ENCODE results near the gene ZNF407. TPM values are rescaled to one million over a fixed set of nuclear protein-coding genes. Genes with fewer than 3 reads are reported as not detected.

The ZNF407 gene
- total RNA-seq, 1 experiment from 2014 or later: 15.9 TPM

DNA sequence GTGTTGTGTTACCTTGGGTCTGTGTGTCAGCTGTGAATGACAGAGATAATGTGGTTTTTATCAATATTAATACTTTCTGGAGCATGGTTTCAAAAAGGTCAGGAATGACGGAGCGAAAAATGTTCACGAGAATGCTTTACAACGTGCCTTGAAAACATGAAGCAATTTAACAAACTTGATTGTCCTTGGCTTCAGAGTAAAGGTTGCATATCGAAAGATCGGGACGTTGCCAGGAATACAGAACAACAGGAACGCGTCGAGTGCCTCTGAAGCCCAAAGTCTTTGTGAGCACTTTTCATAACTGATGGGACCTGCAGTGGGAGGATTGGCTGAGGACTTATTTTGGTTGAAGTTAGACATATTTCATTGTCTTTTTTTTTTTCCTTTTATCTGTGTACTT is 206.1 kb downstream of the ZNF407 start:
- H3K4me3 ChIP-seq (ENCODE audit: low read depth, low read length, poor library complexity, severe bottlenecking): no peak overlapping the region

GRCh38 chr18:74804677-74805076 is 207.0 kb downstream of the ZNF407 start:
- H3K9me3 ChIP-seq (ENCODE audit: low read depth, low read length, poor library complexity, severe bottlenecking): no peaks in the 10 kb centered on the region
- BruUV-seq (replicated peaks): no TSS peak
- POLR2A ChIA-PET (ENCODE audit: low non-redundant PET): no interaction called here
- H3K27me3 ChIP-seq (replicated peaks; ENCODE audit: insufficient read depth, low read depth, low read length, poor library complexity): no peaks in the 10 kb centered on the region
- no peaks in the 10 kb centered on the region for H3K36me3 ChIP-seq (ENCODE audit: insufficient read depth, low read length, poor library complexity, severe bottlenecking)
- CTCF ChIA-PET: no interaction called here
- H3K27ac ChIP-seq (ENCODE audit: low read depth, low read length, poor library complexity, severe bottlenecking): no peak overlapping the region
- intact Hi-C loops (cut with micrococcal nuclease; ENCODE audit: unreplicated experiment): no loop called here
- H3K4me1 ChIP-seq (ENCODE audit: insufficient read depth, low read length, poor library complexity, severe bottlenecking): no peaks in the 10 kb centered on the region
- TF ChIP-seq, protein P1, sequence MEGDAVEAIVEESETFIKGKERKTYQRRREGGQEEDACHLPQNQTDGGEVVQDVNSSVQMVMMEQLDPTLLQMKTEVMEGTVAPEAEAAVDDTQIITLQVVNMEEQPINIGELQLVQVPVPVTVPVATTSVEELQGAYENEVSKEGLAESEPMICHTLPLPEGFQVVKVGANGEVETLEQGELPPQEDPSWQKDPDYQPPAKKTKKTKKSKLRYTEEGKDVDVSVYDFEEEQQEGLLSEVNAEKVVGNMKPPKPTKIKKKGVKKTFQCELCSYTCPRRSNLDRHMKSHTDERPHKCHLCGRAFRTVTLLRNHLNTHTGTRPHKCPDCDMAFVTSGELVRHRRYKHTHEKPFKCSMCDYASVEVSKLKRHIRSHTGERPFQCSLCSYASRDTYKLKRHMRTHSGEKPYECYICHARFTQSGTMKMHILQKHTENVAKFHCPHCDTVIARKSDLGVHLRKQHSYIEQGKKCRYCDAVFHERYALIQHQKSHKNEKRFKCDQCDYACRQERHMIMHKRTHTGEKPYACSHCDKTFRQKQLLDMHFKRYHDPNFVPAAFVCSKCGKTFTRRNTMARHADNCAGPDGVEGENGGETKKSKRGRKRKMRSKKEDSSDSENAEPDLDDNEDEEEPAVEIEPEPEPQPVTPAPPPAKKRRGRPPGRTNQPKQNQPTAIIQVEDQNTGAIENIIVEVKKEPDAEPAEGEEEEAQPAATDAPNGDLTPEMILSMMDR (conservative IDR thresholded peaks at IDR 0.05; ENCODE audit: low read depth, low read length): no peak
- no peak for TF ChIP-seq EZH2 (IDR thresholded peaks at IDR 0.05; ENCODE audit: borderline replicate concordance, low read depth, low read length, poor library complexity, severe bottlenecking)
- DNase-seq (ENCODE audit: low spot score): no peak
- no peak overlapping the region for H3K4me3 ChIP-seq (ENCODE audit: low read depth, low read length, poor library complexity, severe bottlenecking)

More for the DNA sequence above, 206.1 kb downstream of the ZNF407 start:
- ChIA-PET POLR2A (ENCODE audit: low non-redundant PET) (no interaction called here), CTCF (no interaction called here)
- Histone ChIP-seq H3K27ac (ENCODE audit: low read depth, low read length, poor library complexity, severe bottlenecking) (no peak overlapping the region), H3K36me3 (ENCODE audit: insufficient read depth, low read length, poor library complexity, severe bottlenecking) (no peaks in the 10 kb centered on the region), H3K4me1 (ENCODE audit: insufficient read depth, low read length, poor library complexity, severe bottlenecking) (no peaks in the 10 kb centered on the region), H3K27me3 (replicated peaks; ENCODE audit: insufficient read depth, low read depth, low read length, poor library complexity) (no peaks in the 10 kb centered on the region), H3K9me3 (ENCODE audit: low read depth, low read length, poor library complexity, severe bottlenecking) (no peaks in the 10 kb centered on the region)
- TF ChIP-seq, protein P1 (conservative IDR thresholded peaks at IDR 0.05; ENCODE audit: low read depth, low read length): no peak
- no peak for TF ChIP-seq EZH2 (IDR thresholded peaks at IDR 0.05; ENCODE audit: borderline replicate concordance, low read depth, low read length, poor library complexity, severe bottlenecking)
- intact Hi-C loops (cut with micrococcal nuclease; ENCODE audit: unreplicated experiment): no loop called here
- no TSS peak for BruUV-seq (replicated peaks)
- DNase-seq (ENCODE audit: low spot score): no peak

DNA sequence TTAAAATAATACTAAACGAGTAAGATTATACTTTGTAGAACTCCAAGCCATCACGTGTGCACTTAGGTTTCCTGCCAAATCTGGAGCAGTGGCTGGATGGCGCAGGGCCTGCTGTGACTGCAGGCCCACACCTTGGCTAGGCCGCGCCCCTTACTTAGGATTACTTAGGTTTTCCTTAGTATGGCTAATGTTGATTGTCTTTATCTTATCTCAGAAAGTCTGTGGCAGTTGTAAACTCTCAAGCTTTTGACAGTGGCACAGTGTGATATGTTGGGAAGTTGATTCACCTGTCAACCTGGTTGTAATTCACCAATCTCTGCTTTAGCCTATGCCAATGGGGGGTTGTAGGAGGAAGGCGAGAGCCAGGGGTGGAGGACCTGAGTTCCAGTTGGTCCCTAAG is 208.4 kb downstream of the ZNF407 start:
- H3K4me1 ChIP-seq (ENCODE audit: insufficient read depth, low read length, poor library complexity, severe bottlenecking): no peaks in the 10 kb centered on the region
- intact Hi-C loops (cut with micrococcal nuclease; ENCODE audit: unreplicated experiment): no loop called here
- H3K27ac ChIP-seq (ENCODE audit: low read depth, low read length, poor library complexity, severe bottlenecking): no peak overlapping the region
- H3K36me3 ChIP-seq (ENCODE audit: insufficient read depth, low read length, poor library complexity, severe bottlenecking): no peaks in the 10 kb centered on the region
- no peaks in the 10 kb centered on the region for H3K9me3 ChIP-seq (ENCODE audit: low read depth, low read length, poor library complexity, severe bottlenecking)
- TF ChIP-seq, protein P1 (conservative IDR thresholded peaks at IDR 0.05; ENCODE audit: low read depth, low read length): no peak
- TF ChIP-seq EZH2 (IDR thresholded peaks at IDR 0.05; ENCODE audit: borderline replicate concordance, low read depth, low read length, poor library complexity, severe bottlenecking): no peak
- BruUV-seq (replicated peaks): no TSS peak
- POLR2A ChIA-PET (ENCODE audit: low non-redundant PET): no interaction called here
- H3K27me3 ChIP-seq (replicated peaks; ENCODE audit: insufficient read depth, low read depth, low read length, poor library complexity): no peaks in the 10 kb centered on the region
- H3K4me3 ChIP-seq (ENCODE audit: low read depth, low read length, poor library complexity, severe bottlenecking): no peak overlapping the region
- CTCF ChIA-PET: no interaction called here
- no peak for DNase-seq (ENCODE audit: low spot score)

Measured in A673 (cell line).